Stimulated activated CD4-positive, alpha-beta T cell treated with anti-CD3 and anti-CD28 coated beads, Interleukin-4, amount 100 ng/mL, for 1 hour (primary cell): Measurements from ENCODE around the gene FBXW12.

Experiments used
- DNase-seq: peaks from one replicate; pipeline ENCODE4 v3.0.0-alpha.2; 2020

The FBXW12 gene

DNA sequence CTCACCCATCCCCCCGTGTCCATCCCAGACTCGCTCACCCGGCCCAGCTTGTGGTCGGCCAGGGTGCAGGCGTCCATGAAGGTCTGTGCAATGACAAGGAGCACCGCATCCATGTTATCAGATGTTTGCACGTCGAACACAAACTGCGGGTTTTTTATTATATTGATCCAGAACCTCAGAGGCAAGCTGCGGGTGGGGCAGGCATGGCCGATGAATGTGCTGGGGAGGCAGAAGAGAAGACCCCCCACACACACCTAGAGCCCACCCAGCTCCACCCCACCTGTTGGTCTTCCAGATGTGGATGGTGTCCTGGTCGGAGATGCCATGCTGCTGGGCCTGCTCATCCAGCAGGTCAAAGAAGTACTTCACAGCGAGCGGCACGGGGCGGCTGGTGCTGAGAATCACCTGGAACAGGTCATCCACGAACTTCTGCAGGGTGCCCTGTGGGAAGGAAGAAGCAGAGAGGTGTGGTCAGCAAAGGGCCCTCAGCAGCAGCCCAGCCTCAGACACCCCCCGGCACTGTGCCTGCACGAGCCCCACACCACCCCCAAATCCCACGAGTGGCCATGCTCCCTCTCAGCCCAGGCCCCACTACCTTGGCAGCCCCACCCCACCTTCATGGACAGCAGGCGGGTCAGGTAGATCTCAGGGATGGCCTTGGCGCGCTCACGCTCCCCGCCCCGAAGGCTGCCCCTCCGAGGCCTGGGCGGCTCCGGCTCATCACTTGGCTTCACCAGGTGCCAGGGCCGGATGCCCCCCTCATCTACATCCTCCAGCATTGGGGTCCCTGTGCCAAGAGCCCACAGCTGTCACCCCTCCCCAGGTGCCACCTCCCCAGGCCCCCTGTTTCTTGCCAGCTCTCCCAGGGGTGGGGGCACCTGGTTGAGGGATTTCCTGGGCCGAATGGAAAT lies 37.5 kb downstream of the FBXW12 start:
- no peak for DNase-seq

GRCh38 chr3:48410205-48411040 lies 38.4 kb downstream of the FBXW12 start:
- no peak for DNase-seq

DNA sequence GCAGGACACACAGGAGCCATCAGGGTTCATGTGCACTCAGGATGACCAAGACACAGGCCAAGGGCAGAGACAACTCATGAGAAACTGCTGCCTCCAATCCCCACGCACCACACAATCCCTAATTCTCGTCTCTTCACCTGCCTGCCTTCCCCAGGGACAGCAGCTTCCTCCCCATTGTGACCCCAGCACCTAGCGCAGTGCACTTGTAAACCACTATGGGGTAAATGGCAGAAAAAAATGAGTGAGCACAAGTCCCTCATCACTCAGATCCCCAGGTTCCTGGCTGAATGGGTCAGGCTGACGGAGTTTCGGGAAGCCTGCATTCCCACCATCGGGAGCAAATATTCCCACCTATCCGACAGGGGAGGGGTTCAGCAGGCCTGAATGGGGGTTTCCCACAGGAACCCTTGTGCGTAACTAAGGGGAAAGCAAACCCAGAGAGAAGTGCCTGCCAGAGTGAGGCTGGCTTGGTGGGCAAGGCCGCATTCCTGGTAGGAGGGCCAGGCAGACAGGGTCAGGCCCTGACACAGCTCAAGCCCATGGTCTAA lies 39.1 kb downstream of the FBXW12 start:
- no peak for DNase-seq

GRCh38 chr3:48411606-48412374 lies 39.8 kb downstream of the FBXW12 start:
- no peak for DNase-seq

GRCh38 chr3:48412375-48413001 lies 40.5 kb downstream of the FBXW12 start:
- no peak for DNase-seq

- DNase-seq = no peak
Measured at GRCh38 chr3:48413086-48413485, 41.1 kb downstream of the FBXW12 start.

DNA sequence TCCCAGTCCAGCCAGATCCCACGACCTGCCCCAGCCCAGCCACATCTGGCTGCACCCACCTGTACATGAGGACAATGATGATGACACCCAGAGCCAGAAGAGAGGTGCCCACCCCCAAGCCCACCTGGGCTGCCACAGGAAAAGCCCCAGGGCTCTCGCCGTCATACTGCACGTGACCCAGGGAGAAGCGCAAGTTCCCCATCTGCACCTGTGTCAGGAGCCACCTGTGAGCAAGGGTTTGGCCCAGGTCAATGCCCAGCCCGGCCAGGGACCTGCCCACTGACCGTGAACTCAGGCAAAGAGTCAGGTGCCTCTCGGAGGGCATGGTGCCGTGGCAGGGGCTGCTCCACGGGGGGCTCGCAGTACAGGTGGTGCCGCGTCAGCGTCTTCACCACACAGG lies 41.6 kb downstream of the FBXW12 start:
- DNase-seq = no peak

DNA sequence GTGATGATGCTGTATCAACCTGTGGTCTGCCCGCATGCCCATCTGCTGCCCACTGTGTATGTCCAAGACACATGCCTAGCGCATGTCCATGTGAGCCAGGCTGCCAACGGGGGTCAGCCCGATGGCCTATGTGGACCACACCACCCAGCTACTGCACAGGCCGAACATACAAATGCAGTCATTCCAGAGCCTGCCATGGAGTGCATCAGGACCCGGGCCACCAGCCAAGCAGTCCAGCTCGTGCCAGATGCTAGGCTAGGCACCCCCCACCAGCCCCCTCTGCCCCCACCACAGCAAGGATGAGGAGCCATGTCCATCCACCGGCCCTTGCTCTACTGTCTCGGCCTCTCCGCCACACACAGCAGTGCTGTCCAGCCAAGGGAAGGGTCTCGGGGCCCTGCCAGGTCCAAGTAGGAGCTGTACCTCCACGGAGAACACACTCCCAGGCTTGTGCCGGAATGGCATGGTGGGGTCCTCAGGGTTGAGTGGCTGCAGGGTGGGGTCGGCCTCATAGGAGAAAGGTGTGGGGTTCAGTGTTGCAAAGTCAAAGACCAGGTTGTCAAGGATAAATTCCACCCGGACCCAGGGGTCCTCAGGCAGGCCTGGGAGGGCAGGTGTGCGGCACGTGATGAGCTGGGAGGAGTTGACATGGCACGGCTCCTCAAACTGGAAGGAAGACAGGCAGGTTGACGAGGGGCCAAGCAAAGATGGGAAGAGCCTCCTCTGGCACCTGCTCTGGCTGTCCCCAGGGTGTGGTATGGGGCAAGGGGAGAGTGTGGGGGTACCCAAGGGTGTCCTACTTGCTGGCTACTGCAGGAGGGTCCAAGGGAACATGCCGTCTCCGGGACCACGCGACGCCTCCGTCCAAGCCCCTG lies 42.6 kb downstream of the FBXW12 start:
- no peak for DNase-seq

DNA sequence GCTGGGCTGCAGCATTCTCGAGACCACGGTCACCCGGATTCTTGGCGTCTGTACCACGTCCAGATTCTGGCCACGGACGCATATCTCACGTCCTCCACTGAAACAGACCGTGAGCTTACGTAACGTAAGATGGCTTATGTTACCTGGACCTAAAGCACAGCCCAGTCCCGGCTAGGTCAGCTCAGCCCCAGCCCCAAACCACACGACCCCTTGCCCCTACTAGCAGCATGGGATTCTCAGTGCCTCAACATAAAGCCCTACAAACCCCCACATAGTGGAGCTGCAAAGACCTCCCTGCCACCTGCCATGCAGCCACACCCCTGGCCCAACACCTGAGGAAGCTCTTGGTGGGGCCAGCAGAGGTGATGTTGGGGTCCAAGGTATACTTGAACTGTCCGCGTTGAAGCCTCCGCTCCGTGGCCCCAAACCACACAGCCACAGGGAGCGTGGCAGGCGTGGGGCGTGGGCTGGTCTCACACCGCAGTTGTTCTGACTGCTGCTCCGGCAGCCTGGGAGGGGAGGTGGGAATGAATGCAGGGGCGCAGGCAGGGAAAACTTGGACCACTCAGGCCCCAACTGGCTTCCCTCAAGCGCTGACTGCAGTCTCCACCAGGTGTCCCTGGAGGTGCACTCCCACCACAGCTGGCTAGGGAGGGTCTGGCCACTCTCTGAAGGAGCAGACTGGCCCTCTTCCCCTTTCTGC lies 43.4 kb downstream of the FBXW12 start:
- no peak for DNase-seq

- no peak for DNase-seq
Measured at GRCh38 chr3:48416091-48416505, 44.1 kb downstream of the FBXW12 start.

DNA sequence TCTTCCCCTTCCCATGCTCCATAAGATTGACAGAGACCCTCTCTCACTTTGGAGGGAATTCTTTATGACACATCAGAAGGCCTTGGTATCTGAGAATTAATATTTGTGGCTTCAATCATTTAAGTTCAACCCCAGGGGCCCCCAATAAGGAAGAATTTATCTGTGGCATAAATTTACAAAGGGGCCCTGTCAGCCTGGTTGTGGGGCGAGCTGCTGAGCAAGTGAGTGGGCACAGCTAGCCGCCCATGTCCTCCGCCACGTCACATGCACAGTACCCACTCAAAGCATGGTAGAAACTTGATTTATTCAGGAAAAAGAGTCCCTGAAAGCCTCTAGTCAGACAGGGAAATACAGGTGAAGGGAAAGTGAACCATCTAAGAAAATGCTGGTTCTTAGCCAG lies 44.5 kb downstream of the FBXW12 start:
- no peak for DNase-seq

DNA sequence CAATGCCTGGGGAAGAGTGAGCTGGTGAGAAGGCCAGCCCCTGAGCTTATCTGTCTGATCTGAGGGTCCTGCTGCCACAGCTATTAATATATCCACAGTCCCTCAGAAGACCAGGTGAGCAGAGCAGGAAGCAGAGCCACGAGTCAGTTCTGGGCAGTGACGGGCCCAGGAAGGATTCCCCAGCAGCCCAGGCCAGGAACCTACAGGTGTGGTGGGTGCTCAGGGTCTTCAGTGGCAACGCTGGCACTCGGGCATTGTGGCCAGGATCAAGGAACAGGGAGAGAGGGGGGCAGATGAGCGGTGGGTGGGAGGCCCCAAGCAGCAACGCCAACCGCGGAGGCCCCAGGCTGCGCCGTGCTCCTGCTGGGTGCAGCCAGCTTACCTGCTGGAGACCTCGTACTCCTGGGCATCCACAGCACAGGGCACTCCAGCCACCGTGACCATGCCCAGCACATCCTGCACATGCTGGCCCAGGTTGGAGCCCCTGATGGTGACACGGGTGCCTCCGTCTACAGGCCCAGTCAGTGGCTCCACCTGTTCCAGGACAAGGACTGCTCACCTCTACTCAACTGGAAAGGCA lies 45.6 kb downstream of the FBXW12 start:
- DNase-seq = no peak

GRCh38 chr3:48418140-48418539 lies 46.1 kb downstream of the FBXW12 start:
- no peak for DNase-seq

- DNase-seq = no peak
Measured at GRCh38 chr3:48418651-48419050, 46.6 kb downstream of the FBXW12 start.

- no peak for DNase-seq
Measured at GRCh38 chr3:48419149-48419548, 47.1 kb downstream of the FBXW12 start.

GRCh38 chr3:48419597-48419996 lies 47.6 kb downstream of the FBXW12 start:
- DNase-seq = no peak

GRCh38 chr3:48420561-48420960 lies 48.5 kb downstream of the FBXW12 start:
- no peak for DNase-seq

- DNase-seq = no peak
Measured at GRCh38 chr3:48422272-48422671, 50.3 kb downstream of the FBXW12 start.

DNA sequence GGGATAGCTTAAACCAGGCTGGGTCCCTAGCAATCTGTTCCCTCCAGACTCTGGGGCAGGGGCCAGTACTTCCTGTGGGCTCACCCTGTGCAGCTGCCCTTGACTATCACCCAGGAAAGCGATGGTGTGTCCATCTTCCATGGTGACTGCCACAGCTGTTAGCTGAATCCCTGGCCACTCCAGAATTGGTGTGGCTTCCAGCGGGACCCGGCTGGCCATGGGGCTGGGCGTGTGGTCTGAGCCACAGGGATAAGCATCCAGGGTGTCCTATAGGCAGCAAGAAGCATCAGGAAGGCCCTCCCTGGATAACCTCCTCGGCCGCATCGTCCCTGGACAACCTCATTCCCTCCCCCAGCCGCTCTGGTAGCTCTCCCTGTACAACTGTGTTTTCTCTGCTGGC lies 50.7 kb downstream of the FBXW12 start:
- DNase-seq = no peak

- no peak for DNase-seq
Measured at GRCh38 chr3:48423241-48423882, 51.3 kb downstream of the FBXW12 start.
